Measurements from ENCODE around the gene TFF2.

The TFF2 gene

DNA sequence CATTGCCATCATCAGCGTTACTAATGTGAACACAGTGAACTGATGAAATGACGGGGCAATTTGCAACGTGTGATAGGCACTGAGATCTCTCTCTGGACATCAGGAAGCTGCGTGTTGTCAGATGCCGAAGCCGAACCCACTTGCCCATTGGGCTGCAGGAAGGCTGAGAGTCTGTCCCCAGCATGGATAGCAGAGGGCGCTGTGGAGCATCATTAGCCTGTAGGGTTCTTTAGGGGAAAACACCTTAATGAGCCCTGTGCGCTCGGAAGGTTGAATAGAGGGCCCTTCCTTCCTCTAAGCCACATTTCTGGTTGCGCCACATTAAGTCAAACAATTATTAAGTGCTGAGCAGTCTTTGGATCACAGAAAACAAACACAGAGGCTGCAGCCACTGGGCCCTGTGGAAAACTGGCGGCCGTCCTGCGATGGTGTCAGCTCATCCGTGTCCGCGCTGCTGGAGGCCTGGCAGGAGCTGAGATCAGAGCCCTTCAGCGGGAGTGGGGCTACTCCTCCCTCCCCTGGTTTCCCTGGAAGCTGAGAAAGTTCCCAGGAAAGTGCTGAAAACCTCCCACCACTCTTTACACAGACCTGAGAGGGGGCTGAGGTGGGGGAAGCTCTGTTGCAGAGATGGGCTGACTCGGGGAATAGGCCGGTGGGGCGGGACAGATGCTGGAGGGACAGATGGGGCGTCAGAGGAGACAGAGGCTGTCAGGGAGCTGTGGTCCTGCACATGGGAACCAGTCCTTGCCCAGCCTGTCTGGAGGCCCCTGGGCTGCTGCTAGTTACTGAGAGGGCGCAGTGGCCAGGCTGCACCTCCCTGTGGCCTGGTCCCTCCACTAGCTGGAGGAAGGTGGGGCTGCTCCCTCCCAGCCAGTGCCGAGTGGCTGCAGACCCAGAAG lies 12.7 kb downstream of the TFF2 start:
- H3K4me2 ChIP-seq (ENCODE audit: low read depth, low read length, poor library complexity, severe bottlenecking), result no peak overlapping the region
- peak overlapping the region; percentile 41; the same call in 1 of the 2 replicates for H2AFZ ChIP-seq (ENCODE audit: low read length)
- no peaks in the 10 kb centered on the region for H3K27me3 ChIP-seq (ENCODE audit: insufficient read depth, low read length, poor library complexity, severe bottlenecking)
- no peaks in the 10 kb centered on the region for H3K36me3 ChIP-seq (ENCODE audit: insufficient read depth, low read length)
- TF ChIP-seq, protein P1, sequence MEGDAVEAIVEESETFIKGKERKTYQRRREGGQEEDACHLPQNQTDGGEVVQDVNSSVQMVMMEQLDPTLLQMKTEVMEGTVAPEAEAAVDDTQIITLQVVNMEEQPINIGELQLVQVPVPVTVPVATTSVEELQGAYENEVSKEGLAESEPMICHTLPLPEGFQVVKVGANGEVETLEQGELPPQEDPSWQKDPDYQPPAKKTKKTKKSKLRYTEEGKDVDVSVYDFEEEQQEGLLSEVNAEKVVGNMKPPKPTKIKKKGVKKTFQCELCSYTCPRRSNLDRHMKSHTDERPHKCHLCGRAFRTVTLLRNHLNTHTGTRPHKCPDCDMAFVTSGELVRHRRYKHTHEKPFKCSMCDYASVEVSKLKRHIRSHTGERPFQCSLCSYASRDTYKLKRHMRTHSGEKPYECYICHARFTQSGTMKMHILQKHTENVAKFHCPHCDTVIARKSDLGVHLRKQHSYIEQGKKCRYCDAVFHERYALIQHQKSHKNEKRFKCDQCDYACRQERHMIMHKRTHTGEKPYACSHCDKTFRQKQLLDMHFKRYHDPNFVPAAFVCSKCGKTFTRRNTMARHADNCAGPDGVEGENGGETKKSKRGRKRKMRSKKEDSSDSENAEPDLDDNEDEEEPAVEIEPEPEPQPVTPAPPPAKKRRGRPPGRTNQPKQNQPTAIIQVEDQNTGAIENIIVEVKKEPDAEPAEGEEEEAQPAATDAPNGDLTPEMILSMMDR (conservative IDR thresholded peaks at IDR 0.05; ENCODE audit: low read length), result peak; percentile 87
- TF ChIP-seq EZH2phosphoT487 (IDR thresholded peaks at IDR 0.05; ENCODE audit: borderline replicate concordance), result no peak
- no peaks in the 10 kb centered on the region for H3F3A ChIP-seq (ENCODE audit: low read depth)
- no peaks in the 10 kb centered on the region for H3K9me2 ChIP-seq (replicated peaks; ENCODE audit: low read depth, low read length)
- no peaks in the 10 kb centered on the region for H3K9me3 ChIP-seq (ENCODE audit: insufficient read depth, low read depth, low read length)
- H3K79me2 ChIP-seq (ENCODE audit: insufficient read depth, low read length), result no peaks in the 10 kb centered on the region
- no peaks in the 10 kb centered on the region for H4K20me1 ChIP-seq (ENCODE audit: insufficient read depth, low read length, poor library complexity, severe bottlenecking)
- H3K9ac ChIP-seq (ENCODE audit: low read depth, low read length, poor library complexity, severe bottlenecking), result peak overlapping the region; percentile 41
- no peak overlapping the region for H3K4me3 ChIP-seq (ENCODE audit: low read length, poor library complexity, severe bottlenecking)
- H3K4me1 ChIP-seq (ENCODE audit: insufficient read depth, low read length, poor library complexity, severe bottlenecking), result peaks cover 11% of the 10 kb centered on the region

DNA sequence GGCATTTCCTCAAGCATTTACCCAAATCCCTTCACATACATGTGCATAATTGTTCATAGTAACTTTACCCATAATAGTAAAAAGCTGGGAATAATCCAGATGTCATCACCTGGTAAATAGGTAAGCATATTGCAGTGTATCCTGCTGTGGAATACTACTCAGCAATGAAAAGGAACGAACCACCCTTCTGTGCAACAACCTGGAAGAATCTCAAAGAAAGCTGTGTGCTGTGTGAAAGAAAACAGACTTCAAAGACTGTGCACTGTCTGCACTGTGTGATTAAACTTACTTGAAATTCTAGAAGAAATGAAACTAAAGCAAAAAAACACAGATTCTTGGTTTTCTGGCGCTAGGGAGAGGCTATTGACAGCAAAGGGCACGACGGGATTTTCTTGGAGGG lies 13.5 kb downstream of the TFF2 start:
- Histone ChIP-seq H3K79me2 (ENCODE audit: insufficient read depth, low read length) (no peaks in the 10 kb centered on the region), H3K9me2 (replicated peaks; ENCODE audit: low read depth, low read length) (no peaks in the 10 kb centered on the region), H3K4me1 (ENCODE audit: insufficient read depth, low read length, poor library complexity, severe bottlenecking) (peaks cover 11% of the 10 kb centered on the region), H3K4me2 (ENCODE audit: low read depth, low read length, poor library complexity, severe bottlenecking) (no peak overlapping the region), H3K36me3 (ENCODE audit: insufficient read depth, low read length) (no peaks in the 10 kb centered on the region), H2AFZ (ENCODE audit: low read length) (no peak overlapping the region), H4K20me1 (ENCODE audit: insufficient read depth, low read length, poor library complexity, severe bottlenecking) (no peaks in the 10 kb centered on the region), H3K27me3 (ENCODE audit: insufficient read depth, low read length, poor library complexity, severe bottlenecking) (no peaks in the 10 kb centered on the region), H3K9ac (ENCODE audit: low read depth, low read length, poor library complexity, severe bottlenecking) (no peak overlapping the region), H3F3A (ENCODE audit: low read depth) (no peaks in the 10 kb centered on the region), H3K4me3 (ENCODE audit: low read length, poor library complexity, severe bottlenecking) (no peak overlapping the region), H3K9me3 (ENCODE audit: insufficient read depth, low read depth, low read length) (peaks cover under 1% of the 10 kb centered on the region; the same call in 1 of the 2 replicates)
- TF ChIP-seq EZH2phosphoT487 (IDR thresholded peaks at IDR 0.05; ENCODE audit: borderline replicate concordance), result no peak
- TF ChIP-seq, protein P1 (conservative IDR thresholded peaks at IDR 0.05; ENCODE audit: low read length), result no peak

DNA sequence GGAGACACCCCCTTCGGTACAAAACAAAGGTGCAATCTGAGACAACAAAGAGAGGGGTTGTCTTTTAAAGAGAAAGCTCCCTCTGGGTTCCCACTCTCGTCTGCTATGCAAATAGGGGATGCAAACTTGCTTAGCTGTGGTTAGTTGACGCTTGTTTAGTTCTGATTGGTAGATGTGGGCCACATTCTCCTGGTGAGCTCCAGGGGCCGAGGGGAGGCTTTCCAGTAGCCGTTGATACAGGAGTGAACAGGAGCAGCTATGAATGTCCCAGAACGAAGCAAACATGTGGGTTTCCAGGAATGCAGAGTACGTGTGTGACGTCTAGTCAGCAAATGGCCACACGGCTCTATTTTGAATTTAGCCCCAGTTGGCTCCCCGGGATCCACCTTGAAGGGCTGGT lies 14.7 kb downstream of the TFF2 start:
- no peaks in the 10 kb centered on the region for H3K27me3 ChIP-seq (ENCODE audit: insufficient read depth, low read length, poor library complexity, severe bottlenecking)
- H3K4me3 ChIP-seq (ENCODE audit: low read length, poor library complexity, severe bottlenecking), result no peak overlapping the region
- peaks cover 11% of the 10 kb centered on the region for H3K4me1 ChIP-seq (ENCODE audit: insufficient read depth, low read length, poor library complexity, severe bottlenecking)
- no peak overlapping the region for H3K4me2 ChIP-seq (ENCODE audit: low read depth, low read length, poor library complexity, severe bottlenecking)
- TF ChIP-seq, protein P1 (conservative IDR thresholded peaks at IDR 0.05; ENCODE audit: low read length), result no peak
- no peak for TF ChIP-seq EZH2phosphoT487 (IDR thresholded peaks at IDR 0.05; ENCODE audit: borderline replicate concordance)
- H3K9ac ChIP-seq (ENCODE audit: low read depth, low read length, poor library complexity, severe bottlenecking), result no peak overlapping the region
- H3K9me2 ChIP-seq (replicated peaks; ENCODE audit: low read depth, low read length), result no peaks in the 10 kb centered on the region
- H3K9me3 ChIP-seq (ENCODE audit: insufficient read depth, low read depth, low read length), result peaks cover 8% of the 10 kb centered on the region; the same call in 1 of the 2 replicates
- no peaks in the 10 kb centered on the region for H3K79me2 ChIP-seq (ENCODE audit: insufficient read depth, low read length)
- no peaks in the 10 kb centered on the region for H3K36me3 ChIP-seq (ENCODE audit: insufficient read depth, low read length)
- no peak overlapping the region for H2AFZ ChIP-seq (ENCODE audit: low read length)
- H4K20me1 ChIP-seq (ENCODE audit: insufficient read depth, low read length, poor library complexity, severe bottlenecking), result no peaks in the 10 kb centered on the region
- no peaks in the 10 kb centered on the region for H3F3A ChIP-seq (ENCODE audit: low read depth)

Measured in Loucy (cell line).